Epidermal melanocyte (primary cell): ENCODE results near the gene SNN.

Experiments used
- DNase-seq: peaks from one replicate; pipeline ENCODE4 v3.0.0; 2011; ENCODE audit warnings: low spot score; ENCODE audit not compliant: insufficient read length

Gene SNN

DNA sequence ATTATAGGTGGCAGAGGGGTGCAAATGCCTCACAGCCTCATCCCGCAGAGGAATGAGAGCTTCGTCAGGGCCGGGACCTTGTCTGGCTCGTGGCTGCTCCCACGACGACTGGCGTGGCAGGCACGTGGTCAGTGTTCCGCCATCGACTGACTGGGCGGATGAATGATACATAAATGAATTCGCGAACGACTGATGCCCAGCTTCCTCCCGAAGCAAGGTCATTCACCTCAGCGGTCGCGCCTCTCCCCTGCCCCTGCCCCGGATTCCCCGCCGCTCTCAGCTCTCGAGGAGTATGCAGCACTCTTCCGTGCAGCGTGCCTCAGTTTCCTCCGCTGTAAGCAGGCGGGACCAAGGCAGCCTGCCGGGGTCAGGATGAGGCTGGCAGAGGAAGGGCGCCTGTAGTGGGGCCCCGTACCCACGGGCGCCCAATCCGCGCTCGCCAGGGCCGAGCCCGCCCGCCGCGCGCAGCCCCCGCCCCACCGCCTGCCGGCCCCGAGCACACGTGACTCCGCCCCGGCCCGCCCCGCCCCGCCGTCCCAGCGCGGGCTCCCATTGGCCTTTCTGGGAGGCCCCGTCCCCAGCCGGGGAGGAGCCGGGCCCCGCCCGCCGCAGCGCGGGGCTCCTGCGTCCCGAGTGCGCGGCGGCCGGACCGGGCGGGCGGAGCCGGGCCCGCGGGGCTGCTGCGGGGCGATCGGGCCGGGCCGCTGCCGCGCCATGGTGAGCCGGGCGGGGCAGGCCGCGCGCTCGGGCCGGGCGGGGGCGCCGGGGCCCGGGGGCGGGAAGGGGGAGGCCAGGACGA, at the start of gene SNN:
Gene SNN, plus strand, starts transcription at position 632 of the 799 bp plus-strand sequence. CDS start 7,605 bp downstream, outside the sequence.
- peak; percentile 93 for DNase-seq

- no peak for DNase-seq
Observed at GRCh38 chr16:11619327-11619851, 48.9 kb upstream of the SNN start.

GRCh38 chr16:11620243-11621003, 47.8 kb upstream of the SNN start:
- DNase-seq, result no peak

GRCh38 chr16:11621539-11621919, 46.7 kb upstream of the SNN start:
- DNase-seq, result no peak

- DNase-seq, result no peak
Observed at GRCh38 chr16:11621920-11622651, 46.2 kb upstream of the SNN start.

GRCh38 chr16:11624205-11624604, 44.0 kb upstream of the SNN start:
- no peak for DNase-seq

DNA sequence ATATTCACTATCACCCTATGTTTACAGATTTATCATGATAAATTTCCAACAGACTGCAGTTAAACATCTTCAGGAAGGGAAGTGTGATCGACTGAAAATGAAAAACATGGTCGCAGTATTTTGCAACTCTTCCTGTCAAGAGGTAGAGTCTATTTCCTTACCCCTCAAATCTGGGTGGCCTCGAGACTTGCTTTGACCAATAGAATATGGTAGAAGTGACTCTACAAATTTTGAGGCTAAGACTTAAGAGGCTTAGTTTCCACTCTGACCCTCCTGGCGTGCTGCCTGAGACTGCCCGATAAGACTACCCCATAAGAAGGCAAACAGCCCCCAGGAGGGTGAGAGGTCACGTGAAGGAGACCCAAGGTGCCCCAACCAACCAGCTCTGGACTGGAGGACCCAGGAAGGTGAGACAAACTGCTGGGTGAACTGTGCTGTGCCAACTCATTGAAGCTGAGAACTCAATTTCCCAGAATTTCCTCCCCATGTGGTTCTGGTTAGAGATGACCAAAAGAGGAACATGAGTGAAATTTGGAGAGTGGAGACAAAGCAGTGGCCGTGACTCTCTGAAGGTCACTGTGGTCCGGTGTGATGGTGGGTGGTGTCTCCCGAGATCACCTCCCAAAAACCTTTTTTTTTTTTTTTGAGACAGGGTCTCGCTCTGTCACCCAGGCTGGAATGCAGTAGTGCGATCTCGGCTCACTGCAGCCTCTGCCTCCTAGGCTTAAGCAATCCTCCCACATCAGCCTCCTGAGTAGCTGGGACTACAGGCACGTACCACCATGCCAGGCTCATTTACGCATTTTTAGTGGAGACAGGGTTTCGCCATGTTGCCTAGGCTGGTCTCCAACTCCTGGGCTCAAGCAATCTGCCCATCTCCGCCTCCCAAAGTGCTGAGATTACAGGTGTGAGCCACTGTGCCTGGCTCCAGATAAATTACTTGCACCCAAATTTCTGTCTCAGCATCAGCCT, 43.3 kb upstream of the SNN start:
- no peak for DNase-seq

DNA sequence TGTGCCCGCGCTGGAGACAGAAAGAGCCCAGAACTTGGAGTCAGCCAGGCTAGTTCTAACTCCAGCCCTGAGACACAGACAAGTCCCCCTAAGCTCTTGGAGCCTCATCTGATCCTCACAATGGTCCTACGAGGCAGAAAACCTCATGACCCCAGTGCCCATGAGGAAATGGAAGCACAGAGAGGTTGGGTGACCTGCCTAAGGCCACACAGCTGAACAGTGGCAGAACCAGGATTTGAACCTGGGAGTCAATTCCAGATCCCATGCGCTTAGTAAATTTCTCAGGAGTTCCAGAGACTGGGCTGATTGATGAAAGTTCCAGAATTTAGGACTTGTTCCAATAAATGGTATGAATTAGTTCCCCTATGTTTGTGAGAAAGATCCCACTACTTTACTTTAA, 42.5 kb upstream of the SNN start:
- DNase-seq, result no peak

DNA sequence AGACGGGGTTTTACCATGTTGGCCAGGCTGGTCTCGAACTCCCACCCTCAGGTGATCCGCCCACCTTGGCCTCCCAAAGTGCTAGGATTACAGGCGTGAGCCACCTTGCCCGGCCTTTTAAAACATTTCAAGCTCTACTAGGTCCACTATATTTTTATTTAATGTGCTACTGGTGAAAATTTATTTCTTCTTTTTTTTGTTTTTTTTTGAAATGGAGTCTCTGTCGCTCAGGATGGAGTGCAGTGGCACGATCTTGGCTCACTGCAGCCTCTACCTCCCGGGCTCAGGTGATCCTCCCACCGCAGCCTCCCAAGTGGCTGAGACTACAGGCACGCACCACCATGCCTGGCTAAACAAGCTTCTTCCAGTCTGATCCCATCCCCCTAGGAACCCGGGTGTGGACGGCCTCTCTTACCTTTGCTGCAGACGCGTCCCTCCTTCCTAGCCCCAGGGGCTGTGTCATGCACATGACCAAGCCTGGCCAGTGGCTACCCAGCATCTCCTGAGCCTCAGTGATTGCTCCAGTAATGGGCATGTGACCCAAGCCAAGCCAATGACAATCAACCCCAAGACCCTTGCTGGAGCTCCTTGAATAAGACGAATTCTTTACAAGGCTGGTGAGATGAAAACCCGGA, 41.5 kb upstream of the SNN start:
- no peak for DNase-seq

DNA sequence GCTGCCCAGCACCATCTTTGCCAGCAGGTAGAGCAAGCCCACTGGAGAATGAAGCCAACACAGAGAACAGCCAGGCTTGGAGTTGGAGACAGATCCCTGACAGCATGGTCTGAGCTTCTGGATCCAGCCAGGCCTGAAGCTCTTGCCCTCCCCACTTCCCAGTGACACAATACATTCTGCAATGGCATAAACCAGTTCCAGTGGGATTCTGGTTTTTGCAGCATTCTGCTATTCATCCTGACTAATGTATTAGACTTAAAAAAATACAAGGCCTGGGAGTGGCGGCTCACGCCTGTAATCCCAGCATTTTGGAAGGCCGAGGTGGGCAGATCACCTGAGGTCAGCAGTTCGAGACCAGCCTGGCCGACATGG, 41.0 kb upstream of the SNN start:
- no peak for DNase-seq

DNA sequence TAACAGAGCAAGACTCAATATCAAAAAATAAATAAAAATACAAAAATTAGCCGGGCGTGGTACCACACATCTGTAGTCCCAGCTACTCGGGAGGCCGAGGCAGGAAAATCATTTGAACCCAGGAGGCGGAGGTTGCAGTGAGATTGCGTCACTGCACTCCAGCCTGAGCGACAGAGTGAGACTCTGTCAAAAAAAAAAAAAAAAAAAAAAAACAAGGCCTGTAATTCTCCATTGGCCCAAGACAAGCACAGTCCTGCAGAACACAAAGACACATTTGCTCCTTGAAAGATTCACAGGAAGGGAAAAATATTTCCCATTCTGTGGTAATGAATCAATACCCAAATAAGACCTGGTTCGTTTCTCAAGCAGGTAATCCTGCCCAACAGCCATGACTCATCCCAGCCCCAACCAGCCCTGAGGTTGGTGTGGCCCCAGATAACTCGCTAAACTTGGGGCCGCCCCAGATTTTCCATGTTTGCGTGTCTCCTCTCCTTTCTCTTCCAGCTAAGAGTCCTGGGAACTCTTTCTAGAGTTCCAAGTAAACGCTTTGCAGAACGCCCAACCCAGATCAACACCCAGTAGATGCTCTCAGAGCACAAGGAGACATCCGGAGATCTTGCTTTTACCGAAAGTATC, 40.3 kb upstream of the SNN start:
- DNase-seq, result no peak

GRCh38 chr16:11629071-11630030, 38.9 kb upstream of the SNN start:
- no peak for DNase-seq

DNA sequence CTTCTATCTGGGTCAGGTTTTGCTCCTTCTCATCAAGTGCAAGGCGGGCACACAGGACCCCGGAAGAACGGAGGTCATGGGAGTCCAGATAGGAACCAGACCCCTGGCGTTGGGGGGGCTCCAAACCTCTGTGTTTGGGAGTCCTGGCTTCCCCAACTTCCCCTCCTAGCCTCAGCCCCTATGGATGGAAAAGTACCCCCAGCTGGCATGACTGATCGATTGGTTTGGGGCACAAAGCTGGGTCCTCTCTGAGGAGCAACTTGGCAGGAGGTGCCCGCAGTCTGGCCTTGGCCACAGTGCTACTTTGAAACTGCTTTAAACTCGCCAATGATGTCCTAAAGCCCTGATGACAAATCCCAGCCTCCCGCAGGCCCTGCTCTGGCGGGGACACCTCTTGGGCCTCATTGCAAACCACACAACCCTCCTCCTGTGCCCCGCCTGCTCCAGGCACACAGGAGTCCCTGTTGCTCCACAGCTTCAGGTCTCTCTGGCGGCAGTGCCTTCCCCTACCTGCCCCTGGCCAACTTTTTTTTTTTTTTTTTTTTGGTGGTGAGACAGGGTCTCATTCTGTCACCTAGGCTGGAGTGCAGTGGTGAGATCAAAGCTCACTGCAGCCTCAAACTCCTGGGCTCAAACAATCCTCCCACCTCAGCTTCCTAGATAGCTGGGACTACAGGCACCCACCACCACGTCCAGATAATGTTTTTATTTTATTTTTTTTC, 38.0 kb upstream of the SNN start:
- no peak for DNase-seq

DNA sequence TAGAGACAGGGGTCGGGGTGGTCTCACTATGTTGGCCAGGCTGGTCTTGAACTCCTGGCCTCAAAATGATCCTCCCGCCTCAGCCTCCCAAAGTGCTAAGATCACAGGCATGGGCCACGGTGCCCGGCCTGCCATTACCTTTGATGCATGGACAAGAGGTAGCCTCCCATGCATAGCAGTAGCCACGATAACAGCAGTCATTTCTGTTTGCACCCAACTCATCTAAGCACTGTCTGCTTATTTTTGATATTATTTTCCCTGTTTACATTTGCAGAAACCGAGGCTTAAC, 37.5 kb upstream of the SNN start:
- no peak for DNase-seq

DNA sequence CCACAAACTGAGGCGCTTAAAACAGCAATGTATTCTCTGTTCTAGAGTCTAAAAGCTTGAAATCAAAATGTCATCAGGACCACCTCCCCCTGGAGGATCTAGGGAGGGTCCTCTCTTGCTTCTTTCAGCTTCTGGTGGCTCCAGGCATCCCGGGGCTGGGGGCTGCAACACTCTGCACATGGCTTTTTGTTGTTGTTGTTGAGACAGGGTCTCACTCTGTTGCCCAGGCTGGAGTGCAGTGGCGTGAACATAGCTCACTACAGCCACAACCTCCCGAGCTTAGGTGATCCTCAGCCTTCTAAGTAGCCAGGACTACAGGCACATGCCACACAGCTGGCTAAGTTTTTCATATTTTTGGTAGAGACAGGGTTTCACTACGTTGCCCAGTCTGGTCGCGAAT, 37.0 kb upstream of the SNN start:
- DNase-seq, result no peak

GRCh38 chr16:11632455-11632939, 35.8 kb upstream of the SNN start:
- no peak for DNase-seq

DNA sequence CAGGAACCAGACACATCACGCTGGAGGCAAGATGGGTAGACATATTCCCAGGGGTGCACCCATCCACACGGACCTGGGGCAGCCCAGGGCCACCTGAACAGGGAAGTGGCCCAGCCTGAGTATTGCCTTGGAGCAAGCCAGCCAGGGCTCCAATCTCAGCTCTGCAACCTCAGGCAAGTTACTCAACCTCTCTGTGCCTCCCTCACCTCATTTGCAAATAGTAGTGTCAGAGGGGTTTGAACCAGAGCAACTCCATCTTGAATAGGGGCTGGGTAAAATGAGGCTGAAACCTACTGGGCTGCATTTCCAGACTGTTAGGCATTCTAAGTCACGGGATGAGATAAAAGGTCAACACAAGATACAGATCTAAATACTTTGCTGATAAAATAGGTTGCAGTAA, 35.1 kb upstream of the SNN start:
- no peak for DNase-seq

DNA sequence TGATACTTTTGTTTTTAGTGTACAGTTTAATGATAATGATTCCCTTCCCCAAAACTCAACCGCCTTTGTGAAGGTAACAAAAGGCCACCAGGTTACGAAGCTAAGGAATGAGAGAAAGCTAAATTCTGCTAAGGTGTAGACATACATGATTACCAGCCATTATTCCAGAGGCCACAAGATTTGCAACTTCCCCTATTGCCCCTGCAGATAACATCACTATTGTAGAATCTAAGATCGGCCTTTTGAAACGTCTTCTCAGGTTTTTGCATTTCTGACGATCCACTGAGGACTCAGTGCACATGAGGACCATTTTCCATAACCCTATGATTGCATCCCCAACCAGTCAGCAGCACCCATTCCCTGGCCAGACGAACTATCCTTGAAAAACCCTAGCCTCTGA, 33.9 kb upstream of the SNN start:
- DNase-seq, result no peak
